ENCODE results near the gene SURF1.

The SURF1 gene

GRCh38 chr9:133357656-133358055 lies 1.4 kb upstream of the SURF1 start:
- no CpG with 5 or more reads among the region's 14 CpGs for WGBS (ENCODE audit: extremely low coverage, insufficient coverage, low lambda C conversion rate)
- Histone ChIP-seq H3K79me2 (ENCODE audit: control insufficient read depth, insufficient read depth, low read length) (peaks cover 7% of the 10 kb centered on the region), H2BK5ac (ENCODE audit: low read length) (no peak overlapping the region), H3K9ac (ENCODE audit: low read length) (peak overlapping the region; percentile 88), H3K27ac (ENCODE audit: low read depth, low read length) (no peak overlapping the region), H4K5ac (ENCODE audit: low read length) (no peak overlapping the region), H3K4me1 (ENCODE audit: control insufficient read depth, low read depth, low read length) (peaks cover 2% of the 10 kb centered on the region), H2BK120ac (ENCODE audit: low read depth, low read length) (no peak overlapping the region), H2BK15ac (replicated peaks; ENCODE audit: low read depth) (no peak overlapping the region), H3K4ac (ENCODE audit: low read depth, low read length) (no peak overlapping the region), H2AK5ac (ENCODE audit: low read length) (no peak overlapping the region), H3K36me3 (ENCODE audit: control insufficient read depth, insufficient read depth, low read length) (peaks cover 12% of the 10 kb centered on the region), H3K23ac (ENCODE audit: low read length) (no peak overlapping the region), H3K27me3 (ENCODE audit: insufficient read depth, low read length, poor library complexity) (no peaks in the 10 kb centered on the region), H3K4me2 (ENCODE audit: low read length) (no peak overlapping the region), H3K18ac (ENCODE audit: low read length) (no peak overlapping the region), H3K4me3 (ENCODE audit: low read length) (no peak overlapping the region), H3K56ac (ENCODE audit: low read length) (peak overlapping the region; percentile 38), H3K79me1 (ENCODE audit: low read length) (peaks cover 16% of the 10 kb centered on the region), H4K8ac (ENCODE audit: low read depth, low read length) (no peak overlapping the region)
- DNase-seq, result no peak

- Histone ChIP-seq H3K18ac (ENCODE audit: low read length) (peak overlapping the region; percentile 54), H2BK15ac (replicated peaks; ENCODE audit: low read depth) (no peak overlapping the region), H3K79me2 (ENCODE audit: control insufficient read depth, insufficient read depth, low read length) (peaks cover 7% of the 10 kb centered on the region), H3K9ac (ENCODE audit: low read length) (peak overlapping the region; percentile 87), H3K4me2 (ENCODE audit: low read length) (peak overlapping the region; percentile 81), H3K4ac (ENCODE audit: low read depth, low read length) (no peak overlapping the region), H3K27ac (ENCODE audit: low read depth, low read length) (no peak overlapping the region), H2BK120ac (ENCODE audit: low read depth, low read length) (no peak overlapping the region), H3K79me1 (ENCODE audit: low read length) (peaks cover 15% of the 10 kb centered on the region), H4K8ac (ENCODE audit: low read depth, low read length) (no peak overlapping the region), H3K4me3 (ENCODE audit: low read length) (peak overlapping the region; percentile 94), H3K56ac (ENCODE audit: low read length) (peak overlapping the region; percentile 92), H3K23ac (ENCODE audit: low read length) (no peak overlapping the region), H3K27me3 (ENCODE audit: insufficient read depth, low read length, poor library complexity) (no peaks in the 10 kb centered on the region), H4K5ac (ENCODE audit: low read length) (no peak overlapping the region), H3K36me3 (ENCODE audit: control insufficient read depth, insufficient read depth, low read length) (peaks cover 14% of the 10 kb centered on the region), H3K4me1 (ENCODE audit: control insufficient read depth, low read depth, low read length) (peaks cover 2% of the 10 kb centered on the region), H2AK5ac (ENCODE audit: low read length) (peak overlapping the region; percentile 43), H2BK5ac (ENCODE audit: low read length) (no peak overlapping the region)
- WGBS (ENCODE audit: extremely low coverage, insufficient coverage, low lambda C conversion rate), result no CpG with 5 or more reads among the region's 31 CpGs
- DNase-seq, result peak; percentile 57
Observed at GRCh38 chr9:133355881-133356357, 368 bp downstream of the SURF1 start.

GRCh38 chr9:133354766-133355165 lies 1.5 kb downstream of the SURF1 start:
- H3K4me3 ChIP-seq (ENCODE audit: low read length), result no peak overlapping the region
- H3K36me3 ChIP-seq (ENCODE audit: control insufficient read depth, insufficient read depth, low read length), result peaks cover 18% of the 10 kb centered on the region
- H3K56ac ChIP-seq (ENCODE audit: low read length), result no peak overlapping the region
- H3K27me3 ChIP-seq (ENCODE audit: insufficient read depth, low read length, poor library complexity), result no peaks in the 10 kb centered on the region
- peaks cover 2% of the 10 kb centered on the region for H3K4me1 ChIP-seq (ENCODE audit: control insufficient read depth, low read depth, low read length)
- peaks cover 12% of the 10 kb centered on the region for H3K79me2 ChIP-seq (ENCODE audit: control insufficient read depth, insufficient read depth, low read length)
- no peak overlapping the region for H3K23ac ChIP-seq (ENCODE audit: low read length)
- no CpG with 5 or more reads among the region's 7 CpGs for WGBS (ENCODE audit: extremely low coverage, insufficient coverage, low lambda C conversion rate)
- no peak overlapping the region for H3K18ac ChIP-seq (ENCODE audit: low read length)
- H3K27ac ChIP-seq (ENCODE audit: low read depth, low read length), result no peak overlapping the region
- no peak overlapping the region for H3K4ac ChIP-seq (ENCODE audit: low read depth, low read length)
- no peak overlapping the region for H2BK15ac ChIP-seq (replicated peaks; ENCODE audit: low read depth)
- no peak overlapping the region for H2AK5ac ChIP-seq (ENCODE audit: low read length)
- H2BK120ac ChIP-seq (ENCODE audit: low read depth, low read length), result no peak overlapping the region
- DNase-seq, result no peak
- H3K4me2 ChIP-seq (ENCODE audit: low read length), result no peak overlapping the region
- no peak overlapping the region for H3K9ac ChIP-seq (ENCODE audit: low read length)
- H3K79me1 ChIP-seq (ENCODE audit: low read length), result peaks cover 22% of the 10 kb centered on the region
- no peak overlapping the region for H2BK5ac ChIP-seq (ENCODE audit: low read length)
- H4K8ac ChIP-seq (ENCODE audit: low read depth, low read length), result no peak overlapping the region
- no peak overlapping the region for H4K5ac ChIP-seq (ENCODE audit: low read length)

GRCh38 chr9:133353548-133353947 lies 2.7 kb downstream of the SURF1 start:
- Histone ChIP-seq H2BK120ac (ENCODE audit: low read depth, low read length) (no peak overlapping the region), H3K79me2 (ENCODE audit: control insufficient read depth, insufficient read depth, low read length) (peaks cover 24% of the 10 kb centered on the region), H3K4me3 (ENCODE audit: low read length) (no peak overlapping the region), H3K9ac (ENCODE audit: low read length) (no peak overlapping the region), H4K5ac (ENCODE audit: low read length) (no peak overlapping the region), H3K4me2 (ENCODE audit: low read length) (no peak overlapping the region), H2BK15ac (replicated peaks; ENCODE audit: low read depth) (no peak overlapping the region), H3K79me1 (ENCODE audit: low read length) (peaks cover 24% of the 10 kb centered on the region), H3K23ac (ENCODE audit: low read length) (no peak overlapping the region), H3K27ac (ENCODE audit: low read depth, low read length) (no peak overlapping the region), H3K27me3 (ENCODE audit: insufficient read depth, low read length, poor library complexity) (no peaks in the 10 kb centered on the region), H4K8ac (ENCODE audit: low read depth, low read length) (no peak overlapping the region), H3K56ac (ENCODE audit: low read length) (no peak overlapping the region), H2BK5ac (ENCODE audit: low read length) (no peak overlapping the region), H2AK5ac (ENCODE audit: low read length) (no peak overlapping the region), H3K18ac (ENCODE audit: low read length) (no peak overlapping the region), H3K4me1 (ENCODE audit: control insufficient read depth, low read depth, low read length) (peaks cover 2% of the 10 kb centered on the region), H3K4ac (ENCODE audit: low read depth, low read length) (no peak overlapping the region), H3K36me3 (ENCODE audit: control insufficient read depth, insufficient read depth, low read length) (peaks cover 21% of the 10 kb centered on the region)
- no CpG with 5 or more reads among the region's 5 CpGs for WGBS (ENCODE audit: extremely low coverage, insufficient coverage, low lambda C conversion rate)
- no peak for DNase-seq

GRCh38 chr9:133352635-133353340 lies 3.5 kb downstream of the SURF1 start:
- no peak overlapping the region for H3K18ac ChIP-seq (ENCODE audit: low read length)
- H3K4ac ChIP-seq (ENCODE audit: low read depth, low read length), result no peak overlapping the region
- H3K79me1 ChIP-seq (ENCODE audit: low read length), result peaks cover 19% of the 10 kb centered on the region
- no peak overlapping the region for H3K9ac ChIP-seq (ENCODE audit: low read length)
- H3K79me2 ChIP-seq (ENCODE audit: control insufficient read depth, insufficient read depth, low read length), result peaks cover 29% of the 10 kb centered on the region
- no peak overlapping the region for H4K5ac ChIP-seq (ENCODE audit: low read length)
- H2BK120ac ChIP-seq (ENCODE audit: low read depth, low read length), result no peak overlapping the region
- no peak overlapping the region for H3K23ac ChIP-seq (ENCODE audit: low read length)
- no peak overlapping the region for H2BK5ac ChIP-seq (ENCODE audit: low read length)
- no peak overlapping the region for H3K27ac ChIP-seq (ENCODE audit: low read depth, low read length)
- no peak overlapping the region for H2AK5ac ChIP-seq (ENCODE audit: low read length)
- no CpG with 5 or more reads among the region's 8 CpGs for WGBS (ENCODE audit: extremely low coverage, insufficient coverage, low lambda C conversion rate)
- H4K8ac ChIP-seq (ENCODE audit: low read depth, low read length), result no peak overlapping the region
- H3K56ac ChIP-seq (ENCODE audit: low read length), result no peak overlapping the region
- no peak for DNase-seq
- H3K4me2 ChIP-seq (ENCODE audit: low read length), result no peak overlapping the region
- no peaks in the 10 kb centered on the region for H3K27me3 ChIP-seq (ENCODE audit: insufficient read depth, low read length, poor library complexity)
- no peak overlapping the region for H2BK15ac ChIP-seq (replicated peaks; ENCODE audit: low read depth)
- peaks cover 2% of the 10 kb centered on the region for H3K4me1 ChIP-seq (ENCODE audit: control insufficient read depth, low read depth, low read length)
- H3K4me3 ChIP-seq (ENCODE audit: low read length), result no peak overlapping the region
- peaks cover 21% of the 10 kb centered on the region for H3K36me3 ChIP-seq (ENCODE audit: control insufficient read depth, insufficient read depth, low read length)

Measured in mesendoderm (in vitro differentiated cells).